ENCODE results near the gene POLR1A. TPM values are rescaled to one million over a fixed set of nuclear protein-coding genes. Genes with fewer than 3 reads are reported as not detected.

Gene POLR1A
- total RNA-seq, 1 experiment from 2014 or later: 62.6 TPM

DNA sequence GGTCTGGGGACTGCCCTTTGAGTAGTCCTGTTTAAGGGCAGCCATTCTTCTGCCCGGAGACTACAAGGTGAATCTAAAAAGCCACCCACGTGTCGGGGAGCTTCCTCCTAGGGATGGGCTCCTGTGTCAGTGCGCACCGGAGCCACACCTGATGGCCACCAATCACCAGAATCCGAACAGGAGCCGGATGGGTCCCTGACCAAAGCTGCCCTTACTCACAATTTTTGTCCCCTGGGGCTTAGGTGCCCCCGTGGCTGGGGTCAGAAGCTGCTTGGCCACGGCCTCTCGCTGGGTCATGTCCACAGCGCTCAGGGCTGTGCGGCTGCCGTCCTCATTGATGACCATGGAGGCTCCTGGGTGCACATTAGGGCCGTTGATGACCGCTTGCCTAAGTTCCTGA, 30.9 kb downstream of the POLR1A start:
- H3K36me3 ChIP-seq (ENCODE audit: control insufficient read depth, insufficient read depth, low read length): peaks cover 29% of the 10 kb centered on the region
- in situ Hi-C loops (cut with HindIII; ENCODE audit: low pct_unique_long_range_greater_than_20kb, low sequenced_read_pairs): no loop called here
- TF ChIP-seq, protein P1, sequence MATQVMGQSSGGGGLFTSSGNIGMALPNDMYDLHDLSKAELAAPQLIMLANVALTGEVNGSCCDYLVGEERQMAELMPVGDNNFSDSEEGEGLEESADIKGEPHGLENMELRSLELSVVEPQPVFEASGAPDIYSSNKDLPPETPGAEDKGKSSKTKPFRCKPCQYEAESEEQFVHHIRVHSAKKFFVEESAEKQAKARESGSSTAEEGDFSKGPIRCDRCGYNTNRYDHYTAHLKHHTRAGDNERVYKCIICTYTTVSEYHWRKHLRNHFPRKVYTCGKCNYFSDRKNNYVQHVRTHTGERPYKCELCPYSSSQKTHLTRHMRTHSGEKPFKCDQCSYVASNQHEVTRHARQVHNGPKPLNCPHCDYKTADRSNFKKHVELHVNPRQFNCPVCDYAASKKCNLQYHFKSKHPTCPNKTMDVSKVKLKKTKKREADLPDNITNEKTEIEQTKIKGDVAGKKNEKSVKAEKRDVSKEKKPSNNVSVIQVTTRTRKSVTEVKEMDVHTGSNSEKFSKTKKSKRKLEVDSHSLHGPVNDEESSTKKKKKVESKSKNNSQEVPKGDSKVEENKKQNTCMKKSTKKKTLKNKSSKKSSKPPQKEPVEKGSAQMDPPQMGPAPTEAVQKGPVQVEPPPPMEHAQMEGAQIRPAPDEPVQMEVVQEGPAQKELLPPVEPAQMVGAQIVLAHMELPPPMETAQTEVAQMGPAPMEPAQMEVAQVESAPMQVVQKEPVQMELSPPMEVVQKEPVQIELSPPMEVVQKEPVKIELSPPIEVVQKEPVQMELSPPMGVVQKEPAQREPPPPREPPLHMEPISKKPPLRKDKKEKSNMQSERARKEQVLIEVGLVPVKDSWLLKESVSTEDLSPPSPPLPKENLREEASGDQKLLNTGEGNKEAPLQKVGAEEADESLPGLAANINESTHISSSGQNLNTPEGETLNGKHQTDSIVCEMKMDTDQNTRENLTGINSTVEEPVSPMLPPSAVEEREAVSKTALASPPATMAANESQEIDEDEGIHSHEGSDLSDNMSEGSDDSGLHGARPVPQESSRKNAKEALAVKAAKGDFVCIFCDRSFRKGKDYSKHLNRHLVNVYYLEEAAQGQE (IDR thresholded peaks at IDR 0.05; ENCODE audit: insufficient read depth in 1 of 2, low read depth in 2 of 2, low read length in 1 of 2): no peak
- TF ChIP-seq, protein P2, sequence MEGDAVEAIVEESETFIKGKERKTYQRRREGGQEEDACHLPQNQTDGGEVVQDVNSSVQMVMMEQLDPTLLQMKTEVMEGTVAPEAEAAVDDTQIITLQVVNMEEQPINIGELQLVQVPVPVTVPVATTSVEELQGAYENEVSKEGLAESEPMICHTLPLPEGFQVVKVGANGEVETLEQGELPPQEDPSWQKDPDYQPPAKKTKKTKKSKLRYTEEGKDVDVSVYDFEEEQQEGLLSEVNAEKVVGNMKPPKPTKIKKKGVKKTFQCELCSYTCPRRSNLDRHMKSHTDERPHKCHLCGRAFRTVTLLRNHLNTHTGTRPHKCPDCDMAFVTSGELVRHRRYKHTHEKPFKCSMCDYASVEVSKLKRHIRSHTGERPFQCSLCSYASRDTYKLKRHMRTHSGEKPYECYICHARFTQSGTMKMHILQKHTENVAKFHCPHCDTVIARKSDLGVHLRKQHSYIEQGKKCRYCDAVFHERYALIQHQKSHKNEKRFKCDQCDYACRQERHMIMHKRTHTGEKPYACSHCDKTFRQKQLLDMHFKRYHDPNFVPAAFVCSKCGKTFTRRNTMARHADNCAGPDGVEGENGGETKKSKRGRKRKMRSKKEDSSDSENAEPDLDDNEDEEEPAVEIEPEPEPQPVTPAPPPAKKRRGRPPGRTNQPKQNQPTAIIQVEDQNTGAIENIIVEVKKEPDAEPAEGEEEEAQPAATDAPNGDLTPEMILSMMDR (IDR thresholded peaks at IDR 0.05): no peak
- TF ChIP-seq POLR2AphosphoS5 (IDR thresholded peaks at IDR 0.05; ENCODE audit: low read depth, low read length) (no peak; the same call in 1 of the 2 replicates), TCF7L2 (IDR thresholded peaks at IDR 0.05; ENCODE audit: low read depth, low read length) (no peak), SIN3A (IDR thresholded peaks at IDR 0.05; ENCODE audit: borderline replicate concordance, insufficient read depth, low read depth, low read length) (no peak)

DNA sequence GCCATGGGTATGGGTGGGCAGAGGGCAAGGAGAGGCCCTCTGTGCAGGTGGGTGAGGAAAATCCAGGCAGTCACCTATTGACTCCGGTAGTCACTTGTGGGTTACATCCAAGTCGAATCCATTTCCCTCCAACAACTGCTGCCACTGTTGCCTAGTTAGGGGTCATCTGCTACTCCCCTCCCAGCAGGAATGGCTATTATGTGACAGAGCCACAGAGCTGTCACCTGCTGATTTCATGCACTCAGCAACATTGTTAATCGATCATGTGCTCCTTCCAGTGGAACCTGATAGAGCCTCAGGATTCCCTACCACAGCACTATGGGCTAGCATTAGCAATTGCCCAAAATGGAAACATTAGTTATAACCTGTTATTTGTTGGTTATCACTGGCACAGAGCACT, 31.4 kb downstream of the POLR1A start:
- CTCF ChIA-PET: no interaction called here
- intact Hi-C loops (cut with micrococcal nuclease; ENCODE audit: unreplicated experiment) (no loop called here), in situ Hi-C loops (cut with HindIII; ENCODE audit: low pct_unique_long_range_greater_than_20kb, low sequenced_read_pairs) (no loop called here)
- H3K27ac ChIP-seq (ENCODE audit: low read length): no peak overlapping the region
- no peaks in the 10 kb centered on the region for H3K27me3 ChIP-seq (ENCODE audit: control insufficient read depth, insufficient read depth, low read length)
- H3K4me3 ChIP-seq (ENCODE audit: low read depth in 2 of 2, low read length in 2 of 2): no peak overlapping the region
- H3K36me3 ChIP-seq (ENCODE audit: control insufficient read depth, insufficient read depth, low read length): peaks cover 30% of the 10 kb centered on the region
- ATAC-seq: no peak
- no peak for DNase-seq (ENCODE audit: low read depth, low spot score)
- POLR2A ChIA-PET: no interaction called here
- no peaks in the 10 kb centered on the region for H3K4me1 ChIP-seq (ENCODE audit: control insufficient read depth, insufficient read depth, low read length)
- H3K9me3 ChIP-seq (ENCODE audit: control insufficient read depth, insufficient read depth, low read depth, low read length): no peaks in the 10 kb centered on the region
- BruUV-seq (replicated peaks): no TSS peak
- TF ChIP-seq, protein P1 (IDR thresholded peaks at IDR 0.05; ENCODE audit: insufficient read depth in 1 of 2, low read depth in 2 of 2, low read length in 1 of 2): no peak
- no peak for TF ChIP-seq TCF7L2 (IDR thresholded peaks at IDR 0.05; ENCODE audit: low read depth, low read length)
- no peak; the same call in 1 of the 2 replicates for TF ChIP-seq POLR2AphosphoS5 (IDR thresholded peaks at IDR 0.05; ENCODE audit: low read depth, low read length)
- TF ChIP-seq, protein P2 (IDR thresholded peaks at IDR 0.05): no peak
- no peak for TF ChIP-seq SIN3A (IDR thresholded peaks at IDR 0.05; ENCODE audit: borderline replicate concordance, insufficient read depth, low read depth, low read length)

More for the DNA sequence above, 30.9 kb downstream of the POLR1A start:
- no peak for DNase-seq (ENCODE audit: low read depth, low spot score)
- BruUV-seq (replicated peaks): no TSS peak
- H3K27ac ChIP-seq (ENCODE audit: low read length): no peak overlapping the region
- H3K4me1 ChIP-seq (ENCODE audit: control insufficient read depth, insufficient read depth, low read length): no peaks in the 10 kb centered on the region
- H3K27me3 ChIP-seq (ENCODE audit: control insufficient read depth, insufficient read depth, low read length): no peaks in the 10 kb centered on the region
- POLR2A ChIA-PET: no interaction called here
- no peak overlapping the region for H3K4me3 ChIP-seq (ENCODE audit: low read depth in 2 of 2, low read length in 2 of 2)
- ATAC-seq: no peak
- CTCF ChIA-PET: no interaction called here
- intact Hi-C loops (cut with micrococcal nuclease; ENCODE audit: unreplicated experiment): loop anchor here (5.0 kb wide), 1 partner anchor 248 kb away; no protein-coding TSS in a partner anchor
- H3K9me3 ChIP-seq (ENCODE audit: control insufficient read depth, insufficient read depth, low read depth, low read length): no peaks in the 10 kb centered on the region

Measured in Panc1 (cell line).